ENCODE data around the gene HGFAC. TPM values are rescaled to one million over a fixed set of nuclear protein-coding genes. Genes with fewer than 3 reads are reported as not detected.

Gene HGFAC
- total RNA-seq, 4 donors from 2014 or later = not detected

- Histone ChIP-seq H3K27ac (no peak overlapping the region), H3K4me3 (no peak overlapping the region), H3K36me3 (peaks cover 4% of the 10 kb centered on the region), H3K27me3 (no peaks in the 10 kb centered on the region), H3K9me3 (no peaks in the 10 kb centered on the region), H3K4me1 (peaks cover 3% of the 10 kb centered on the region)
- TF ChIP-seq POLR2A (IDR thresholded peaks at IDR 0.05) (no peak), CTCF (IDR thresholded peaks at IDR 0.05) (no peak), POLR2AphosphoS5 (IDR thresholded peaks at IDR 0.05) (no peak), EP300 (IDR thresholded peaks at IDR 0.05) (no peak)
- no peak for DNase-seq (ENCODE audit: low spot score in 2 of 2)
- WGBS = 46% methylated on average over 5 of the region's 5 CpGs
Observed at GRCh38 chr4:3399277-3400194, 42.2 kb upstream of the HGFAC start.

GRCh38 chr4:3401436-3402171 is 40.2 kb upstream of the HGFAC start:
- WGBS = 94% methylated on average over 22 of the region's 22 CpGs
- H3K27ac ChIP-seq = no peak overlapping the region
- DNase-seq (ENCODE audit: low spot score in 2 of 2) = no peak

GRCh38 chr4:3402491-3403347 is 39.0 kb upstream of the HGFAC start:
- no peak for TF ChIP-seq POLR2A (IDR thresholded peaks at IDR 0.05)
- no peak for TF ChIP-seq POLR2AphosphoS5 (IDR thresholded peaks at IDR 0.05)
- no peak for TF ChIP-seq EP300 (IDR thresholded peaks at IDR 0.05)
- TF ChIP-seq CTCF (IDR thresholded peaks at IDR 0.05) = no peak
- no peaks in the 10 kb centered on the region for H3K27me3 ChIP-seq
- H3K4me3 ChIP-seq = no peak overlapping the region
- no peak for DNase-seq (ENCODE audit: low spot score in 2 of 2)
- H3K36me3 ChIP-seq = peaks cover 6% of the 10 kb centered on the region
- no peaks in the 10 kb centered on the region for H3K9me3 ChIP-seq
- 76% methylated on average over 15 of the region's 15 CpGs for WGBS
- peak overlapping the region; percentile 28 for H3K27ac ChIP-seq
- H3K4me1 ChIP-seq = peaks cover 3% of the 10 kb centered on the region

More at GRCh38 chr4:3401436-3402171, 40.2 kb upstream of the HGFAC start:
- Histone ChIP-seq H3K9me3 (no peaks in the 10 kb centered on the region), H3K4me1 (peaks cover 3% of the 10 kb centered on the region), H3K4me3 (no peak overlapping the region), H3K27me3 (no peaks in the 10 kb centered on the region), H3K36me3 (peaks cover 6% of the 10 kb centered on the region)
- TF ChIP-seq CTCF (IDR thresholded peaks at IDR 0.05) (no peak), POLR2A (IDR thresholded peaks at IDR 0.05) (no peak), POLR2AphosphoS5 (IDR thresholded peaks at IDR 0.05) (no peak)

GRCh38 chr4:3403348-3403906 is 38.3 kb upstream of the HGFAC start:
- peak overlapping the region; percentile 28 for H3K27ac ChIP-seq
- TF ChIP-seq POLR2A (IDR thresholded peaks at IDR 0.05) (no peak), POLR2AphosphoS5 (IDR thresholded peaks at IDR 0.05) (no peak), CTCF (IDR thresholded peaks at IDR 0.05) (no peak), EP300 (IDR thresholded peaks at IDR 0.05) (no peak)
- WGBS = 97% methylated on average over 10 of the region's 10 CpGs

More at GRCh38 chr4:3403348-3403906, 38.3 kb upstream of the HGFAC start:
- no peaks in the 10 kb centered on the region for H3K27me3 ChIP-seq
- H3K4me1 ChIP-seq = peaks cover 8% of the 10 kb centered on the region
- H3K9me3 ChIP-seq = no peaks in the 10 kb centered on the region
- peak in 1 of 2 donors; percentile 37 for DNase-seq (ENCODE audit: low spot score in 2 of 2)
- no peak overlapping the region for H3K4me3 ChIP-seq
- peaks cover 6% of the 10 kb centered on the region for H3K36me3 ChIP-seq

Data from suprapubic skin (tissue), 4 donors.